ENCODE results near the gene PWP2.
"Not testable (repeated sequence)": the region's sequence is repeated elsewhere in the genome, so short reads cannot be mapped to it uniquely, and the experiment has no call there.

DNA sequence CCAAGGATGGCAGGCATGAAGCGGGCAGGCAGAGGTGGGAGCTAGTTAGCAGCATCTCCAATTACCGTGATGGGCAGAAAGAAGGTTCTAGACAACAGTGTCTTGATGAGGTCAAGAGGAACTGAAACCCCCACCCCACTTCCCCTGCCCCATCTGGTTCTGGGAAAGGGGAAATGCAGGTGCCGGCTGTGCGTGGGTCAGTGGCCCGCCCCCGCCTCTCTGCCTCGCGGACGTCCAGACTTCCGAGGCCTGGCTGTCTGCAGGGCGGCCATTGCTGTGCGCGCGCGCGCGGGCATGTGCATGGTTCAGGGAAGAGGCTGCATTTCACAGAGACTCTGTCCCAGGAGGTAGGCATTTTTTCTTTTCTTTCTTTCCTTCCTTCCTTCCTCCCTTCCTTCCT lies 68.0 kb downstream of the PWP2 start:
- TF ChIP-seq, protein P1, sequence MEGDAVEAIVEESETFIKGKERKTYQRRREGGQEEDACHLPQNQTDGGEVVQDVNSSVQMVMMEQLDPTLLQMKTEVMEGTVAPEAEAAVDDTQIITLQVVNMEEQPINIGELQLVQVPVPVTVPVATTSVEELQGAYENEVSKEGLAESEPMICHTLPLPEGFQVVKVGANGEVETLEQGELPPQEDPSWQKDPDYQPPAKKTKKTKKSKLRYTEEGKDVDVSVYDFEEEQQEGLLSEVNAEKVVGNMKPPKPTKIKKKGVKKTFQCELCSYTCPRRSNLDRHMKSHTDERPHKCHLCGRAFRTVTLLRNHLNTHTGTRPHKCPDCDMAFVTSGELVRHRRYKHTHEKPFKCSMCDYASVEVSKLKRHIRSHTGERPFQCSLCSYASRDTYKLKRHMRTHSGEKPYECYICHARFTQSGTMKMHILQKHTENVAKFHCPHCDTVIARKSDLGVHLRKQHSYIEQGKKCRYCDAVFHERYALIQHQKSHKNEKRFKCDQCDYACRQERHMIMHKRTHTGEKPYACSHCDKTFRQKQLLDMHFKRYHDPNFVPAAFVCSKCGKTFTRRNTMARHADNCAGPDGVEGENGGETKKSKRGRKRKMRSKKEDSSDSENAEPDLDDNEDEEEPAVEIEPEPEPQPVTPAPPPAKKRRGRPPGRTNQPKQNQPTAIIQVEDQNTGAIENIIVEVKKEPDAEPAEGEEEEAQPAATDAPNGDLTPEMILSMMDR (conservative IDR thresholded peaks at IDR 0.05; ENCODE audit: low read depth, low read length): not testable (repeated sequence)
- TF ChIP-seq EZH2 (IDR thresholded peaks at IDR 0.05; ENCODE audit: borderline replicate concordance, low read depth, low read length, poor library complexity, severe bottlenecking): not testable (repeated sequence)
